HG03108 (cell line): ENCODE measurements around the gene LHFPL2.

ENCODE experiments used
- ATAC-seq: cut with Tn5 transposase; IDR thresholded peaks from one replicate; pipeline ENCODE4 v1.9.1; 2021; ENCODE audit warnings: moderate library complexity; ENCODE audit not compliant: unreplicated experiment

Gene LHFPL2

GRCh38 chr5:78527925-78528324 lies 120.6 kb downstream of the LHFPL2 start:
- no peak for ATAC-seq

GRCh38 chr5:78527054-78527859 lies 121.3 kb downstream of the LHFPL2 start:
- no peak for ATAC-seq

DNA sequence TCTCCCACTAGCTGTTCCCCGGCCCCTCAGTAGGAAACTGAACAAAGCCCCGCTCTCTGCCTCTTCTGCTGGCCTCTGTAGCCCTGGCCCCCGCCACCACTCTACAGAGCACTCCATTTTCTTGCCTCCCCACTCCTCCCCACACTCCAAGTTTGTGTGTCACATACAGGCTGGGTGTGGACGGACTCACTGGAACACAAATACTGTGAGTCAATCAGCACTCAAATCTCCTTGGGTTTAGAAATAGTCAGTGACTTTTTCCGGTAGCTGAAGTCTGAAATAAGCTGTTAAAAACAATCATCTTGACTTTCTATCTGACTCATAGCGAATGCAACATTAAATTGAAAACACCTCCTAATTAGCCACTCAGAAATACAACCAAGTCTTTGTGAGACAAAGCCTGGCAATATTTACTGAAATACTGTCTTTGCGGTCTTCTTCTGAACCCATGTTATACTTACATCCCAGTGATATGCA lies 122.5 kb downstream of the LHFPL2 start:
- ATAC-seq: no peak

GRCh38 chr5:78523314-78524193 lies 125.0 kb downstream of the LHFPL2 start:
- no peak for ATAC-seq

DNA sequence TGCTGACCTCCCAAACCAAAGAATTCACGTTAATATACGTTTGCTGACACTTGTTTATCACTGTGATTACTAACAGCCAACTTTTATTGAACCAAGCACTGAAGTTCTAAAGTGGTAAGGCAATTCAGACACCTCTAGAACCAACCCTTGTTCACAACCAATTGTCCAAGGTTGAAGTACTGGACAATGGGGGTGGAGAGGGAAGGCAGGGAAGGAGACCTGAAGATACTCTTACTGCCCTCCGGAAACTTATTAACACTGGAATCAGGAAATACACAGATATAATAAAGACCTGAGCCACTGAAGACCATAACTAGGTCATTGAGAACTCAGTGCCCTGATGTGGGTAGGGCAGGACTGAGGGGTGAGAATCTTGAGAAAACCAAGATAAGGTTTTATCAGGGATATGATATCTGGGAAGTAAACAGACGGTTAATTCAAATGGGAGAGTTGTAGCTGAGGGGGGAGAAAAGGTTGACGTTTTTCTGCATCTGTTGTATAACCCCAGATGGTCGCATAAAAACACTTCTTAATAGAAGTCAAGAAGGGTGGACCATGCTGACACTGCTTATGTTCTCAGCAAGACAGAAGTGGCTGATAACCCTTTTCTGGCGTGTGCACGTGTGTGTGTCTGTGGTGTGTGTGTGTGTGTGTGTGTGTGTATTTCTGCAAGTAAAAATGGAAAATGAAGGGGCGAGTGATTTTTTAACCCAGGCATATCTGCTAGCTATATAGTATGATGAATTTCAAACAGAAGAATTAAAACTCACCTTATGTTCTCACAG lies 125.9 kb downstream of the LHFPL2 start:
- ATAC-seq: no peak

DNA sequence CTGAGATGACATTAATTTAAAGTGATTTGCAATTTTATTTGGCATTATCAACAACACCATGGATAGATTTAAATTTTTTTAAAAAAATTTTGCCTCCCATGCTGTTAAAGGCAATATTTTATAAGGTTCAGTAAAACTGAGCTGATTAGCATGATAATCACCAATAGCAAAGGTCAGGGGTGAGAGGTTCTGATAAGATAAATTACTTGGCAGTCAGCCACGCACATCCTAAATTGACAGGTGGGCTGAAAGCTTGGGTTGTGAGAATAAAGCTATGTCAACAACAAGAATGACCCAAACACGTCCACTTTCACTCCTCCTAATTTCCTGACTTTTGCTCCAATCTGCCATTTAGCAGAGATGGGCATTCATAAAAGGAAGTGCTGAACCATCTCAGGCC lies 127.1 kb downstream of the LHFPL2 start:
- ATAC-seq: no peak

DNA sequence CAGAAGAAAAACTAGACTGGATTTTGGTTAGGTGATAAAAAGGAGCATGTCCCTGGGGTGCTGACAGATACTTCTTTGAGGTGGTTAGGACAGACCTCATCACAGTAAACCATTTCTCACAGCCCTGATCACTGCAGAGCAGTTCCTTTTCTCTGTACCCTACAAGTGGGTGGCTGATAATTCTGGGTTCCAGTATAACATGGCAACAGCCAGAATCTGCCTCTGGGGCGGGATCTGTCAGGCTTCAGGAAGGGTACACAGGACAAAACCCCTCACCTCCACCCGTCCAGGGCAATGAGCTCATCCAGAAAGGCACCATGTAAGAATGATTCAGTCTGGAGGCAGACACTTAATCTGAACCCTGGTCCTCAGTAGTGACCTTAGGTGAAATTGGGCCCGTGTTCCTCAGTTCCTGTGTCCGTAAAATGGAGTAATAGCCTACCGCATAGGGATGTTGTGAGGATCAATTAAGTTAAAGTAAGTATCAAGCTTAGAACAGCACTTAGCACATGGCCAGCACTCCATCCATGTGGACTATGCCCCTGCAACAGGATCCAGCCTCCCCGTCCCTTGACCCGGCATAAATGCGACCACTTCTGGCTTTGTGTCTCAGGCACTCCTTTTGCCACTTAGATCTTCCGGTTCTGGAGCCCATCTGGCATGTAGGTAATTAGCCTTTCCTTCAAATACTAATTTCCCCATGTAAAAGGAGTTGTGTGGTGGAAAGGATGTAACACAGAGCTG lies 129.2 kb downstream of the LHFPL2 start:
- ATAC-seq: no peak

- no peak for ATAC-seq
These were observed 130.0 kb downstream of the LHFPL2 start for GRCh38 chr5:78518365-78519197.

- ATAC-seq: no peak
These were observed 132.9 kb downstream of the LHFPL2 start for GRCh38 chr5:78515670-78516069.

DNA sequence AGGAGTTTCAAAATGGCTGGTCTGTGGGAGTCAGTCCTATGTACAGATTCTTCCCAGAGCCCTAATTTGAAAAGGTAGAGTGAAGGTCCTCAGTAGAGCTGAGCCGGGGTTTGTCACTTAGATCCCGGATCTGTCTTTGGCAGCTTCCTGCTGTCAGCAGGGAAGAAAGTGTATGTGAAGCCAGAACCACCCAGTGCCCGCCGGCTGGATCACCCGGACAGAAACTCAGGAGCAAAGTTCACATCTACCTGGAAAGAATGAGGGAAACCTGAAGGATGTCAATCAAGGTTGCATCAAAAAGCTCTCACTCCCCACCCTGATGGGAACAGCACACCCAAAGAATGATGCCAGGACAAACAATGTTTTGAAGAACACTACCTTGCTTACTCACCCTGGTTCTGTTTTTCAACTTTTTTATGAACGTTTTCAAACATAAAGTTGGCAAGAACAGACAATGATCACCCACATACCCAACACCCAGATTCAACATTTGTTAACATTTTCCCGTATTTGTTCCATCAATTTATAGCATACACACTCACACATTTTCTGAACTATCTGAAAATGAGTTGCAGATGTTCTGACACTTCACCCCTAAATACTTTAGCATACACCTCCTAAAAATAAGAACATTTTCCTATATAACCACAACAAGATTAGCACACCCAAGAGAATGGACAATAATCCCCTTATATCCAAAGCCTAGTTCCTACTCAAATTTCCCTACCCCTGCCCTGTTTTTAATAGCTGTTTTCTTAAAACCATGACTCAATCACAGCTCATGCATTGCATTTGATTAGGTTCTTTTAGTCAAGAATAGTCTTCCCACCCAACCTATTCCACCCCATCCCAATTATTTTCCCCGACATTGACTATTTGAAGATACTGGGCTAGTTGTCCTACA lies 133.9 kb downstream of the LHFPL2 start:
- ATAC-seq: no peak

DNA sequence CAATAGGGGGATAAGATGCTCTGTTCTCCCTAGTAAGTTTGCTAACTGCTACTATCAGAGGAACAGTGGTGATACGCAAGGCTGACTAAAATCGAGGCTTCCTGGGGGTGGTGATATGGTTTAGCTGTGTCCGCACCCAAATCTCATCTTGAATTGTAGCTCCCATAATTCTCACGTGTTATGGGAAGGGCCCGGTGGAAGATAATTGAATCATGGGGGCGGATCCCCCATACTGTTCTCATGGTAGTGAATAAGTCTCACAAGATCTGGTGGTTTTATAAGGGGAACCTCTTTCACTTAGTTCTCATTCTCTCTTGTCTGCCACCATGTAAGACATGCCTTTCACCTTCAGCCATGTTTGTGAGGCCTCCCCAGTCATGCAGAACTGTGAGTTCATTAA lies 135.1 kb downstream of the LHFPL2 start:
- ATAC-seq: no peak

- no peak for ATAC-seq
These were observed 136.1 kb downstream of the LHFPL2 start for GRCh38 chr5:78512435-78512834.

- no peak for ATAC-seq
These were observed 137.3 kb downstream of the LHFPL2 start for GRCh38 chr5:78511121-78511906.

- ATAC-seq: peak; percentile 76
These were observed 138.4 kb downstream of the LHFPL2 start for GRCh38 chr5:78509884-78510769.

DNA sequence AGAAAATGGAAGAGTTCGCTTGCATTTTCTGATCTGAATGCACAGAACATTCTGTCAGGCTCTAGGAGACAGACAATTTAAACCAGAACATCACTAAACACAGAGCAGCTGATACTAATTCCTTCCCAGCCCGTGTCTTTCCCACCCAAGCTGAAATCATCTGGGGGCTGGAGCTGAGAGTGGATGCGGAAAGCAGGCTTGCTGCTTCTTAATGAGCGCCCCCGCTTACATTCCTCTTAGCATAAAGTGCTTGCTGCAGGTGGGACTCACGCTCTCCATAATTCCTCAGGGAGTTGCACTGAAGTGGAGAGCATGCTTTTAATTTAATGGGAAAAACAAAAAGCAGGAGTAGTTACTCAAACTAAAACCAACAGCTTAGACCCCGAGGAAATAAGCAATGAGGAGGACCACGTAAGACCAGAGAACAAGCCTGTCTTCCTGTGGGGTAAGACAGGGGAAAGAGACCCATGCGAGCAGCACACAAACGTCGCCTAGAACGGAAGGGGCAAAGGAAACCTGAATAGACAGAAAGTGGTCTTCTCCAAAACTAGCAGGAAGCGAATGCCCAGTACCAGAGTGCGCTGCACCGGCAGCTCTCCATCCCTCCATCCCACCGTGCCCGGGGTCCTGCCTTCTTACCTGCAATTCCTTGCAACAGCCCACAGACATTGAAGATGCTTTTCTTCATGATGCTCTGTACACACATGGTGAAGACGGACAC lies 139.3 kb downstream of the LHFPL2 start:
- no peak for ATAC-seq

GRCh38 chr5:78508186-78508765 lies 140.3 kb downstream of the LHFPL2 start:
- no peak for ATAC-seq
